Stimulated activated naive CD4-positive, alpha-beta T cell treated with Interleukin-2 at 50 U/mL for 16 hours (primary cell): Measurements from ENCODE around the gene IZUMO4.
A peak's percentile ranks its signal among the peaks of the same experiment; 100 is the strongest.
"Not testable (repeated sequence)": the region's sequence is repeated elsewhere in the genome, so short reads cannot be mapped to it uniquely, and the experiment has no call there.

Experiments used
- DNase-seq: peaks from one replicate; lab custom pipeline; 2025; lab: John Stamatoyannopoulos, UW

Gene IZUMO4

DNA sequence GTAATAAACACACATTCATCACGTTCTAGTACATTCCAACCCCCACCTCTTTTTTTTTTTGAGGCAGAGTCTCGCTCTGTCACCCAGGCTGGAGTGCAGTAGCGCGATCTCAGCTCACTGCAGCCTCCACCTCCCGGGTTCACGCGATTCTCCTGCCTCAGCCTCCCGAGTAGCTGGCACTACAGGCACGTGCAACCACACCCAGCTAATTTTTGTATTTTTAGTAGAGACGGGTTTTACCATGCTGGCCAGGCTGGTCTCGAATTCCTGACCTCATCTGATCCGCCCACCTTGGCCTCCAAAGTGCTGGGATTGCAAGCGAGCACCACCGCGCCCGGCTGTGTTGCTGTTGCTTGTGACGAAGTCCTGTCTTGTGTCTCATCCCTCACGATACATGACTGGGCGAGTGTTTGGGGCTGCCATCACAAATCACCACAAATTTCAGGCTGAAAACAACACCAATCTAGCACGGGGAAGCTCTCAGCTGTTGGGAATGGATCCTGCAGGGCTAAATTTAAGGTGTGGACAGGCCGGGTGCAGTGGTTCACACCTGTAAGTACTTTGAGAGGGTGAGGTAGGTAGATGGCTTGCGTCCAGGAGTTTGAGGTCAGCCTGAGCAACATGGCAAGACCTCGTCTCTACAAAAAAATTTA, 16.3 kb upstream of the IZUMO4 start:
- no peak for DNase-seq

DNA sequence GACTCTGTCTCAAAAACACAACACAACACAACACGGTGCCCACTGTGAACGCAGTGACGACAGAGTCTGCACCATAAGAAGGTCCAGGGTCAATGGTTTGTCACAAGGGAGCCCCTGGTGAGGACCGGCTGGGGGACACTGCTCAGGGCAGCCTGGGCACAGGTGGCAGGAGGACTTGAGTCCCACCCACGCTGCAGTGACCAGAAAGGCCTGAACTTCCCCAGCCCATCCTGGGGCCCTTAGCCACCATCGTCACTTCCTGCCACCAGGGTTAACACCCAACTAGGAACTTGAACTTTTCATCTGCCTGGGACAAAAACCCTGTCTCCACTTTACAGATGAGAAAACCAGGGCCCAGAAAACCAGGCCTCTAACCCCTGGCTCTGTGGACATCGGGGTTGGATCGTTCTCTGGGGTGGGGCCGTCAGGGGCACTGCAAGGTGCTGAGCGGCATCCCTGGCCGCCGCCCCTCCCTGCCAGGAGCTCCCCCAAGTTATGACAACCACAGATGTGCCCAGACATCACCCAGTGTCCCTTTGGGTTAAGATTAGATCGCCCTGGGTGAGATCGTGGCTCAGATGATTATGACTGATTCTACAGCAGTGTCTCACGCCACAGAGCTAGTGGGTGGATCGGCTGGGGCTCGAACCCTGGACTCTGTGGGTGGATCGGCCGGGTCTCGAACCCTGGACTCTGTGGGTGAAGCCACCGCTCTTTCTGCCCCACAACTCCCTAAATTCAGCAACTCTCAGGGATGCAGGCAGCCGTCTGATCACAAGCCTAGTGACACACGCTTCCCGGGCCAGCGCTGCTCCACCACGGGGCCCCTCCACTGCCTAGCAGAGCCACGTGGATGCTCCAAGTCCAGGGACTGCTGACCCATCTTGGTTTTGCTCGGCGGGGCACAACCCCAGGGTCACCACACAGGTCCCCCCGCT, 14.6 kb upstream of the IZUMO4 start:
- peak; percentile 27 for DNase-seq

DNA sequence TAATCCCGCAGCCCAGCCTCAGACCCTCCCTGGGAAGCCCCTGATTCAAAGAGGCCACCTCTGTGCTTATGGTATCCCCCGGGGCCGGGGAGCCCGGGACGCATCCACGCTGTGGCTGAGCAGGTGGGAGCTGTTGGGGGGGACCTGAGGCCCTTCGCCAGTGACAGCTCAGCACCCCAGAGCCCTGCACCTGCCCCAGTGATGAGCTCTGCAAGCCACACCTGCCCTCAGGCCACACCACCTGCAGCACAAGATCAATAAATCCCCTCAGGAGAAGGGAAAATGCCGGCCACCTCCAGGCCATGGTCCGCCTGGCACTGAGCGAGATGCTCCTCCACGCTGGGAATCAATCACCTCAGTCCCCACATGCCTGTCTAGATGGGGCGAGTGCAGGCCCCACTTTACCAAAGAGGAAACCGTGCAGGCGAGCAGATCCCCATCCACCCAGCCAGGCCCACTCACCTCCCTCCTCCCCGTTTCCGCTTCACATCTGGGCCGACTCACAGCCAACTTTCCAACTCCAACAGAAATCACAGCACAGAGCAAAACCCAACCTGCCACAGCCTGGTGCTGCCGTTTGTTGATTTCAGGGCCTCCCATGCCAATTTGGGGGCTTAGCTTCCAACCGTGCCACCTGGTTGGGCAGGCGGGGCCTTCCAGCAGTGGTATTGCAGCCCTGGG, 13.4 kb upstream of the IZUMO4 start:
- DNase-seq: peak; percentile 64

DNA sequence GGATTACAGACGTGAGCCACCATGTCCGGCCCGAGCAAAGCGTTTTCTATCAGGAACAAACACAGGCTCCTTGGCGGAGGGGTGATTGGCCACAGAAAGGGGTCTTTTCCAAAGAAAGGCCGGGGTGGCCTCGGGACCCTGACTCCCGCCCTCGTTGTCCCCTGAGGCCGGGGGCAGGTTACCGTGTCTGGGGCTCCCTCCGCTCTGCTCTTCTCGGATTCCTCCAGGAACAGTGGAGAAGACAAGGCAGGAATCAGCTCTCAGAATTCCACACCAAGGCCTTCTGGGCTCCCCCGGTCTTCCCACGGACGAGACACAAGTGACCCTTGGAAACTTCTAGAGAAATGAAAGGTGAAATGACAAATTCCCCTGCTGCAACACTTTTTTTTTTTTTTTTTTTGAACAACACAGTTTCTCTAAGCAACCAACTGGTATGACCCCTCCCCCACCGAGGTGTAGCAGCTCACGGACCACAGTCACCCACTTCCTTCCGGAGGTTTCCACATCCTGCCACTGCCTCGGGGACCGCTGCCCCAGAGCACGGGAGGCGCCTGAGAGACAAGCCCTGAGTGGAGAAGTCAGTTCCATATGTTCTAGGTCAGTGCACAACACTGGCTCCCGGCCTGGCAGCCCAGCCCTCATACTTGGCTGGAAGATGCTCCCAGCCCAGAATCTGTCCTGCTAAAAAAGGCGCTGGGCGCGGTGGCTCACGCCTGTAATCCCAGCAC, 11.6 kb upstream of the IZUMO4 start:
- peak; percentile 93 for DNase-seq

DNA sequence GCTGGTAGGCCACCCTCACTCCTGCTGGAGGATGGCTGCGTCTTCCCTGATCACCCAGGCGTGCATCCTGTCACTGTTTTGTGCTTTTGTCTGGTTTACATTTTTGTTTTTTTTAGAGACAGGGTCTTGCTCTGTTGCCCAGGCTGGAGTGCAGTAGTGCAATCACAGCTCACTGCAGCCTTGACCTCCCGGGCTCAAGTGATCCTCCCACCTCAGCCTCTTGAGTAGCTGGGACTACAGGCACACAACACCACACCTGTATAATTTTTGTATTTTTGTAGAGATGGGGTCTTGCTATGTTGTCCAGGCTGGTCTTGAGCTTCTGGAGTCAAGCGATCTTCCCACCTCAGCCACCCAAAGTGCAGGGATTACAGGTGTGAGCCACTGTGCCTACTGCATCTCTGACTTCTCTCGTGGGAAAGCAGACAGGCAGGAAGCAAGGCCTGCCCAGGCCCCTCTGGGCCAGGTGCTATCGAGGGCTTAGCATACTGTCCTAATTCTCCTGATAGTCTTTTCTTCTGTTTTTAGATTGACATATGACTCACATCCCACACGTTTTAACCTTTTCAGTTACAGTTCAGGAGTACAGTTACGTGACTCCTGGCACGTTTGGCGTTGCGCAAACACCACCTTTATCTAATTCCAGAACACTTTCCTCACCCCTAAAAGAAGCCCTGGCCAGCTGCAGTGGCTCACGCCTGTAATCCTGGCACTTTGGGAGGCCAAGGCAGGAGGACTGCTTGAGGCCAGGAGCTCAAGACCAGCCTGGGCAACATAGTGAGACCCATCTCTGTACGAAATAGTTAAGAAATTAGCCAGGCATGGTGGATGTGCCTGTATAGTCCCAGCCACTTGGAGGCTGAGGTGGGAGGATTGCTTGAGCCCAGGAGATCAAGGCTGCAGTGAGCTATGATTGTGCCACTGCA, 9.8 kb upstream of the IZUMO4 start:
- not testable (repeated sequence) for DNase-seq

DNA sequence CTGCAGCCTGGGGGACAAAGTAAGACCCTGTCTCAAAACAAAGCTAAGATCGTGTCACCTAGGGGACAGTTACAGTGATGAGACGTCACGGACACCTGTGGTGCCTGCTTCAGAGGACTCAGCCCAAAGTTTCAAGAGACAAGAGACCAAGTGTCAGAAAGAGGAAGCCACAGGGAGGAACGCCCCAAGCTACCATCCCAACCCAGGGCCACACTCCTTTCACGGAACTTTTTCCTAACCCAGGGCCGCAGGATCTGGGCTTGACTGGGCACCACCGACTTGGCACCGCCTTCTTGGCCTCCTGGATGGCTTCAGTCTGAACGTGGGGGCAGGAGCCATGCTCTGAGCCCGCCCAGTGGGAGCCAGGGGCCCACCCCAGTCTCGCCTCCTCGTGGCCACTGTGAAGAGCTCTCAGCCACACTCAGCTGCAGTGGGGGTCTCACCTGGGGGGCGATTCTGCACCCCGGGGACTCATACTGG, 9.1 kb upstream of the IZUMO4 start:
- DNase-seq: no peak

DNA sequence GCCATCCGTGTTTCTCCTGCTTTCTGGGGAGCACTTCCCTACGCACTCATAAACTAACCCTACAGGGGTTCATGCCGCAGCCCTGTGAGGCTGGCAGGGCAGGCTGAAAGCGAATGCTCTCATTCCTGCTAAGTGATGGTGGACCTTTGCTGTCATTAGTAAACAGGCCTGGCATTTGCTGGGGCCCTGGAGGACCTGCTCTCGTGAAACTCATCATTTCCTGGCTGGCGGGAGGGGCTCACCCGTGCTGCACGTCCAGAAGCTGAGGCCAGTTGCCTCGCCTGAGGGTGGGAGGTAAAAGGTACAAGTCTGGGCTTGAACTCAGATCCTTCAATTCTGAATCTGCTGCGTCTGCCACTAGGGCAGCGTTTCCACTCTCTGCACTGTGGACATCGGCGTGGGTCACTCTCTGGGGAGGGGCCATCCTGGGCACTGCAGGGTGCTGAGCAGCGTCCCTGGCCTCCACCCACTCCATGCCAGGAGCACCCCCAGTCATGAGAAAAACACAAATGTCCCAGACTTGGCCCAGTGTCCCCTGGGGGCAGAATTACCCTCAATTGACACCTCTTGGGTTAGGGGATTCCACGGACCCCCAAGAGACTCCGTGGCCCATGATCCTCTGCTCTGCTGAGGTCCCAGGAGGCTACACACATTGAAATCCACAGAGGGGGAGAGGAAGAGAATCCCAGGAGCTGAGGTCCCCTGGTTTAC, 7.6 kb upstream of the IZUMO4 start:
- DNase-seq: no peak

DNA sequence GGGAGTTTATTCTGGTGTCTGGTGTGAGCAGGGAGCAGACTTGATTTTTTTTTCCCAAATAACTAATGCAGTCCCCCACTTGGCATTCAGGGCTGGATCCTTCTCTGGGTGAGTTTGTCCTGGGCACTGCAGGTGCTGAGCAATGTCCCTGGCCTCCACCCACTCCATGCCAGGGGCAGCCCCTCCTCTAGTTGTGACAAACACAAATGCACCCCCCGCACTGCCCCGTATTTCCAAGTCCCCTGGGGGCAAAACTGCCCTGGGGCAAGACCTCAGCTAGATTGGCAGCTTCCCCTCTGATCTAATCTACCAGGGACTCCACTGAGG, 7.0 kb upstream of the IZUMO4 start:
- no peak for DNase-seq

DNA sequence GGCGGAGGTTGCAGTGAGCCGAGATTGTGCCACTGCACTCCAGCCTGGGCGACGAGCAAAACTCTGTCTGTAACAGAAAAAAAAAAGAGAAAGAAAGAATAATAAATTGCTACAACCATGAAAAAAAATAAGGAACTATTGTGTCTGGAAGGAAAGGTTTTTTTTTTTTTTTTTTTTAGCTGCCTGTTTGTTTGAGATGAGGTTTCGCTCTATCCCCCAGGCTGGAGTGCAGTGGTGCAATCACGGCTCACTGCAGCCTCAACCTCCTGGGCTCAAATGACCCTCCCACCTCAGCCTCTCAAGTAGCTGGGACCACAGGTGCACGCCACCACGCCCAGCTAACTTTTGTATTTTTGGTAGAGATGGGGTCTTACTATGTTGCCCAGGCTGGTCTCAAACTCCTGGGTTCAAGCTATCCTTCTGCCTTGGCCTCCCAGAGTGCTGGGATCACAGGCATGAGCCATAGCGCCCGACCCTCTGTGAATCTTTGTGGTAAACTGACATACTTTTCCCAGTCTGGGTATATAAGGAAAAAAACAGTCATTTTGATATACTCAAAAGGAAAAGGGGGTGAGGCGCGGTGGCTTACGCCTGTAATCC, 4.7 kb upstream of the IZUMO4 start:
- DNase-seq: not testable (repeated sequence)

DNA sequence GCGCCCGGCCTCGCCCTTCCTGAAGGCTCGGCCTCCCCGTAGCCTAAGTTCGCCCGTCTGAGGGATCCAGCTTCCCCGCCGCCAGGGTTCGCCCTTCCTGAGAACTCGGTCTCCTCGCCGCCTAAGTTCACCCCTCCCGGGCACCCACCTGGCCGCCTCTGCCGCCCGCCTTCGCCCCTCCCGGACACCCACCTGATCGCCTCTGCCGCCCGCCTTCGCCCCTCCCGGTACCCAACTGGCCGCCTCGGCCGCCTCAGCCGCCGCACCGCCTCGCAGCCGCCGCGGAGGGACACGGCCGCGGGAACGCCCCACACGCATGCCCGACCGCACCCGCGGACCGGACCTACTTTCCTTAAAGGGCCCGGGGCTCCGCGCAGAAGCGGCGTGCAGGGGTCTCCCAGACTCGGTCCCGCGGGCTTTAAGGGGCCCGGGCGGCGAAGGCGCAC, 658 bp upstream of the IZUMO4 start, which contains the start of gene MOB3A:
Gene MOB3A, minus strand, starts transcription at position 293 of the 446 bp plus-strand sequence. CDS start 17,766 bp downstream, outside the sequence.
- DNase-seq: peak; percentile 89

DNA sequence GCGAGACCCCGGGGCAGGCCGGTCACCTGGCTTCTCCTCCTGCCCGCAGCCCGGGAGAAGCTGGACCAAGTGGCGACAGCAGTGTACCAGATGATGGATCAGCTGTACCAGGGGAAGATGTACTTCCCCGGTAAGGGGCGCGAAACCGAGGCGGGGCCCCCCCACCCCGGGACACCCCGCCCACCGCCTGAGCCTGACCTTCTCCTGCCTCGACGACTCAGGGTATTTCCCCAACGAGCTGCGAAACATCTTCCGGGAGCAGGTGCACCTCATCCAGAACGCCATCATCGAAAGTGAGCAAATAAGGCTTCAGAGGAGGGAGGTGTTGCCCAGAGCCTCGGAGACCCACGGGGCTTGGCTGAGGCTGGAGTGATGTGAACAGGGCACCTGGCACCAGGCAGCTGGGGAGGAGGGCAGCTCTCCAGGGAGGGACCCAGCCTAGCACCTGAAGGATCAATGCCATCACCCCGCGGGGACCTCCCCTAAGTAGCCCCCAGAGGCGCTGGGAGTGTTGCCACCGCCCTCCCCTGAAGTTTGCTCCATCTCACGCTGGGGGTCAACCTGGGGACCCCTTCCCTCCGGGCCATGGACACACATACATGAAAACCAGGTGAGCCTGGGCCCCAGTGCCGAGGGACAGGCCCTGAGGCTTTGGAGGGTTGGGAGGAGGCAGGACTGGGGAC, 629 bp downstream of the IZUMO4 start:
- peak; percentile 58 for DNase-seq

DNA sequence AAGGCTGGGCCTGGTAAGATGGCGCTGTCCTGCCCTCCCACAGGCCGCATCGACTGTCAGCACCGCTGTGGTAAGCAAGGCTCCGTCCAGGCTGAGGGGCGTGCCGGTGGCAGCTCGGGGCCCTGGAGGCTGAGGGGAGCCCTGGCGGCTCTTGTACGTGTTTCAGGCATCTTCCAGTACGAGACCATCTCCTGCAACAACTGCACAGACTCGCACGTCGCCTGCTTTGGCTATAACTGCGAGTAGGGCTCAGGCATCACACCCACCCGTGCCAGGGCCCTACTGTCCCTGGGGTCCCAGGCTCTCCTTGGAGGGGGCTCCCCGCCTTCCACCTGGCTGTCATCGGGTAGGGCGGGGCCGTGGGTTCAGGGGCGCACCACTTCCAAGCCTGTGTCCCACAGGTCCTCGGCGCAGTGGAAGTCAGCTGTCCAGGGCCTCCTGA, 1.2 kb downstream of the IZUMO4 start:
- no peak for DNase-seq

DNA sequence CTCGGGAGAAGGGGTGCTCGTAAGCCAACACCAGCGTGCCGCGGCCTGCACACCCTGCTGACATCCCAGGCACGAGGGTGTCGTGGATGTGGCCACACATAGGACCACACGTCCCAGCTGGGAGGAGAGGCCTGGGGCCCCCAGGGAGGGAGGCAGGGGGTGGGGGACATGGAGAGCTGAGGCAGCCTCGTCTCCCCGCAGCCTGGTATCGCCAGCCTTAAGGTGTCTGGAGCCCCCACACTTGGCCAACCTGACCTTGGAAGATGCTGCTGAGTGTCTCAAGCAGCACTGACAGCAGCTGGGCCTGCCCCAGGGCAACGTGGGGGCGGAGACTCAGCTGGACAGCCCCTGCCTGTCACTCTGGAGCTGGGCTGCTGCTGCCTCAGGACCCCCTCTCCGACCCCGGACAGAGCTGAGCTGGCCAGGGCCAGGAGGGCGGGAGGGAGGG, 2.4 kb downstream of the IZUMO4 start:
- no peak for DNase-seq

DNA sequence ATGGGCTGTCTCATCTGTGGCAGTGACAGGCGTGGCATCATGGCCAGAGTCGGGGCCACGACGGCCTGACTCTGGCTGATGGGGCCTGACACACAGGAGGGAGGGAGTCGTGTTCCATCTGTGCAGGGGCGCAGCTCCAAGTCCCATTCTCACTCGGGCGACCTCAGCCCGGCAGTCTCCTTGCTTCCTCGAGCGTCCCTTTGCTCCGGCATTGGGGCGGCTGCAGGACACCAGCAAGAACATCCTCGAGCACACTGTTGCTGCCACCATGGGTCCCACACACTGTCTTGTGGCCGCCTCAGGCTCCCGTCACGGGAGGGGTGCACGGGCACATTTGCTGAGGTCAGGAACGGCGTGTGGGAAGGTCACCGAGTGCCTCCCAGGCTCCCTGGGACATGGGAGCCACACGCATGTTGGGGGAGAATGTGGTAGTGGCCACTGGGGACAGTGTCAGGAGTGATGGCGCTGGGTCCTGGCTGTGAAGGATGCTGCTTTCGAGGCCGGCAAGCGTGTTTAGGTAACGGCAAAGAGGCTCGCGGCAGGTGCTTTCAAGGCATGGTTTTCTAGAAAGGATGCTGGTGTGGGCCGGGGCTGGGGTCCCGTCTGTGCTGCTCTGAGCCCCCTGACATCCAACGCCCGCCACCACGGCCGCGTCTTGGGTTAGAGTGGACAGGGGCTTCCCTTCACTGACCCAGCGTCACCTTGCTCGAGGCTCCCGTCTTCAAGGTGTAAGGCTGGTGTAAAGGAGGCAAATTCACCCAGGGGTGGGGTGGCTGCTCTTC, 3.4 kb downstream of the IZUMO4 start:
- DNase-seq: no peak

DNA sequence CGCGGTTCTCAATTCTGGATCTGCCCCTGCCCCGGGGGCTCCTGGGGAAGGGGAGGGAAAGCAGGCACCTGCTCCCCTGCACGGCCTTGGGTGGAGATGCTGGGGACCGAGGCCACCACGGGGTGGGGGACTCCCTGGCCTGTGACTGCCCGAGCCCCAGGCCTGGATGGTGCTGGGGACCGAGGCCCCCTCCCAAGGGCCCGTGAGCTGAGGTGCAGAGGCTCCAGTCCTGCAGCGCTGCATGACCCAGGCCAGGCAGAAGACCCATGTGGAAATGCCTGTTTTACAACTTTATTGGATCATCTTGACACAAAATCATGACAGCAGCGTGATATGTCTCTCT, 4.0 kb downstream of the IZUMO4 start:
- no peak for DNase-seq

DNA sequence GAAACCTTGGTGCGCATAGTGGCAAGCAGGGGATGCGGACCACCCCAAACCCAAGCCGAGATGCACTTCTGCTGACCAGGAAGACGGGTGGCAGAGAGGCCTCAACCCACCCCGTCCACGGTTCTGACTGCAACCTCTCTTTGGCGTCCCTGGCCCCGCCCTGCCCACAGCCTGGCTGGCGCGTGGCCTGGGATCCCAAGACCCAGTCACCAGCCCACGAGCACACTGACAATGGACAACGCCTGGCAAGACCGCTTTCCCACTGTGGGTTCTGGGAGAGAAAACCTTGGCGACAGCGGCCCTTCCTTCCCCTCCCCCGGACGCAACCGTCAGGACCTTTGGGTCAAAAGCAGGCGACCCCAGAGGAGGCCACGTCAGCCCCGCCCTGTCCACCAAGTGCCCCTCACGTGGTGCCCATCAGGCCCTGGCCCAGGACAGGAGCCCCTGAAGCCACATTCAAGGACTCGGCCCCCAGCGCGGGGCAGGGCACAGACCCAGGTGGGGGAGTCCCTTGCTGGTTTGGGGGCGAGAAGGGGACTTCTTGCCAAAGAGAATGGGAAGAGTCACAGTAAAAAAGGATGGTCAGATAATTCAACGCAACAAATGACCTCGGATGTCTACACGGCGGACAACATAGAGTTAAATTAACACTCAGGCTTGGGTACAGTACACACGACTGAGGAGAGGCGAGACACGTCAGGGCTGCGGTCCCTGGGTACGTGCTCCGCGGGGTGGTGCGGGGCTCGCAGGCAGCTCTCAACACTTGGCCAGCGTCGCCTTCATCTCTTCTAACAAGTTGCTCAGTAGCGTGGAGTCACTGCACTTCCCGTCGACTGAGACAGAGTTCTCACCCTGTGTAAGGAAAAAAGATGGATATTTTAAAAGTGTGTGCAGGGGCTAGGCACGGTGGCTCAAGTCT, 5.0 kb downstream of the IZUMO4 start:
- DNase-seq: no peak

DNA sequence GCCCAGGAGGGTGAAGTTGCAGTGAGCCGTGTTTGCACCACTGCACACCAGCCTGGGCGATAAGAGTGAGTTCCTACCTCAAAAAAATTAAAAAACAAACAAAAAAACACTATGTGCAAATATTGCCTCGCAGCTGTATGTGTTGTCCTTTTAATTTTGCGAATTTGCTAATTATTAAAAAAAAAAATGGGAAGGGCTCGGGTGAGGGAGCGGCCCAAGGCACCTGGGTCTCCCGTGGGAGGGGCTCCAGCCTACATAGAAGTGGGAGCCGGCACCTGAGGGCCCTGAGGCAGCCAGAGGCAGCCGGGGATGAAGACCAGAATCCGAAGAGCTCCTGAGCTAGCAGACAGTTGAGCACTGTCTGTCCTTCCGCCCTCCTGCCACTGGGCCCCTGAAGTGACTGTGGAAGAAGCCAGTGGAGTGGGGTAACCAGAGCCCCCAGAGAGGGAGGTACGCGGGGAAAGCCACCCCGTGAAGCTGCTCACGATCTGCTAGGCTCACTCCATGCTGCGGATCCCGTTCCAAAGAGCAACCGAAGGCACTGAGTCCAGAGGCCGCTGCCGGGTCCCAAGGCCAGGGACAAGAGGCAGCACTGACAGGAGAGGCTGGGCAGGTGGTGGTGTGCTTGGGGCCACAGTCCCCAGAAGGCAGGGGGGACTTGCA, 6.5 kb downstream of the IZUMO4 start:
- DNase-seq: no peak
